Urothelium cell line (cell line): ENCODE measurements around the gene DHCR24.
"Not testable (repeated sequence)": the region's sequence is repeated elsewhere in the genome, so short reads cannot be mapped to it uniquely, and the experiment has no call there.

Source experiments
- DNase-seq: peaks from one replicate; pipeline ENCODE4 v3.0.0; 2011; ENCODE audit warnings: low spot score, mixed read lengths
- FAIRE-seq: peaks from 2 replicates; lab custom pipeline; 2011; peaks lifted over from hg19 to GRCh38; lab: Jason Lieb, UNC

DHCR24 gene, protein sequence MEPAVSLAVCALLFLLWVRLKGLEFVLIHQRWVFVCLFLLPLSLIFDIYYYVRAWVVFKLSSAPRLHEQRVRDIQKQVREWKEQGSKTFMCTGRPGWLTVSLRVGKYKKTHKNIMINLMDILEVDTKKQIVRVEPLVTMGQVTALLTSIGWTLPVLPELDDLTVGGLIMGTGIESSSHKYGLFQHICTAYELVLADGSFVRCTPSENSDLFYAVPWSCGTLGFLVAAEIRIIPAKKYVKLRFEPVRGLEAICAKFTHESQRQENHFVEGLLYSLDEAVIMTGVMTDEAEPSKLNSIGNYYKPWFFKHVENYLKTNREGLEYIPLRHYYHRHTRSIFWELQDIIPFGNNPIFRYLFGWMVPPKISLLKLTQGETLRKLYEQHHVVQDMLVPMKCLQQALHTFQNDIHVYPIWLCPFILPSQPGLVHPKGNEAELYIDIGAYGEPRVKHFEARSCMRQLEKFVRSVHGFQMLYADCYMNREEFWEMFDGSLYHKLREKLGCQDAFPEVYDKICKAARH

GRCh38 chr1:54886724-54887664 is at the start of gene DHCR24:
Gene DHCR24 (minus strand): TSS chr1:54887195. CDS start chr1:54887119, 76 bp downstream.
- FAIRE-seq = peak; percentile 65
- peak; percentile 100 for DNase-seq

DNA sequence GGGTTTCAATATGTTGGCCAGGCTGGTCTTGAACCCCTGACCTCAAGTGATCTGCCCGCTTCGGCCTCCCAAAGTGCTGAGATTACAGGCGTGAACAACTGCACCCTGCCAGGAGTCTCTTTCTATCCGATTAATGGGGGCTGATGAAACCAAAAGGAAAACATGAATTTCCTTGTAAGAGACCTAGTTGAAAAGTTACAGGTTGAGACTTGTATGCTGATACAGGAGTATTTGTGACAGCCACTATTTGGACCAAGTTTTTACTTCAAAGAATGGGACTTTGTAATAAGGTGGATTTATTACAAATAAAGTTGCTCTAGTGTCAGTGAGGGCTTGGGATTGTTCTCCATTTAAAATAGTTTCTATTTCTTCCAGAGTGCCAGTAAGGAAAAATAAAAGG is 49.8 kb upstream of the DHCR24 start:
- no peak for DNase-seq

GRCh38 chr1:54934869-54935268 is 47.9 kb upstream of the DHCR24 start:
- FAIRE-seq (no peak), DNase-seq (peak; percentile 33)

More for the DNA sequence above, 49.8 kb upstream of the DHCR24 start:
- FAIRE-seq = no peak

DNA sequence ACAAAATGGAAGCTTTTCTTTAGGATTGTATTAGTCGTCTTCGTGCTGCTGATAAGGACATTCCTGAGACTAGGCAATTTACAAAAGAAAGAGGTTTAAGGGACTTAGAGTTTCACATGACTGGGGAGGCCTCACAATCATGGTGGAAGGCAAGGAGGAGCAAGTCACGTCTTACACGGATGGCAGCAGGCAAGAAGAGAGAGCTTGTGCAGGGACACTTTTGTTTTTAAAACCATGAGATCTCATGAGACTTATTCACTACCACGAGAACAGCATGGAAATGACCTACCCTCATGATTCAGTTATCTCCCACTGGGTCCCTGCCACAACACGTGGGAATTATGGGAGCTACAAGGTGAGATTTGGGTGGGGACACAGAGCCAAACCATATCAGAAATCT is 47.1 kb upstream of the DHCR24 start:
- FAIRE-seq, DNase-seq: not testable (repeated sequence)

- no peak for DNase-seq
- FAIRE-seq = no peak
Measured at GRCh38 chr1:54931275-54931840, 44.4 kb upstream of the DHCR24 start.

DNA sequence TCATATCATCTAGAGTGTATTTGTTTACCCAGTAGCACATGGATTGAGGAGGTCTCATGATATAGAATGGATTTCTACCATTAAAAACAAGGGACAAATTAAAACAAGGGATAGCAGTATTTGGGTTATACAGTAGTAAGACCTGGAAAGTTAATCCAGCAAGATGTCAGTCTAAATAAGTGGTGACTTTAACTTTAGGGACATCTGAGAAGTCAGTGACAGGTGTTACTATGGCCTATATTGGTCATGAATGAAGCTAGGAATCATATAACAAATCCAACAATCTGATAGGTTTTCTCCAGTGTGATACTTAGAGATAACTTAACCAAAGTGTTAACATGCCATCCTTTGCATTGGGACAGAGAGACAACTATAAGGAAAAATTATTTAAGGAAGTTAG is 42.7 kb upstream of the DHCR24 start:
- DNase-seq (no peak), FAIRE-seq (no peak)

- FAIRE-seq = no peak
Measured at GRCh38 chr1:54928327-54928726, 41.3 kb upstream of the DHCR24 start.

GRCh38 chr1:54927472-54928240 is 40.7 kb upstream of the DHCR24 start:
- no peak for FAIRE-seq

More at GRCh38 chr1:54928327-54928726, 41.3 kb upstream of the DHCR24 start:
- no peak for DNase-seq

GRCh38 chr1:54926970-54927369 is 40.0 kb upstream of the DHCR24 start:
- no peak for DNase-seq
- no peak for FAIRE-seq

More at GRCh38 chr1:54927472-54928240, 40.7 kb upstream of the DHCR24 start:
- no peak for DNase-seq

DNA sequence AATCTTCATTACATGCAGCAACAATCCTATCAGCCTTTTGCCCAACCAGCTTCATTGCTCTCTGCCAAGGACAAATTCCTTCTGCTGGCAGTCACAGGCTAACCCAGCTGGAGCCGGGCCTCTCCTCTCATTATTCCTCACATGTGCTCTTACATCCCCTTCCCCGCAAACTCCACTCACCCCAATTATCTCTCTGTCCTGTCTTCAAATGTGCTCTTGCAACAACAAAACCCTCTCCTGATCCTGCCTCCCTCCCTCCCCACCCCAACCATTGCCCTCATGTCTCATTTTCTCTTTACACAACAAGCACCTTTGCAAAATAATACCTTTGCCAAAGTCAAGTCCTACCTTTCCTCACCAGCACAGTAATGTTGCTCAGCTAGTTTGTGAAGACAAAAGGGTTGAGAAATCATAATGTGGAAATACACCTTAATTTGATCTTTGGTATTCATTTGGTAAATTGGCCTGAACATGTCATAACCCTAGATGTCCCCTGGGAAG is 36.0 kb upstream of the DHCR24 start:
- no peak for DNase-seq
- no peak for FAIRE-seq

- FAIRE-seq (no peak), DNase-seq (no peak)
Measured at GRCh38 chr1:54922040-54922761, 35.2 kb upstream of the DHCR24 start.

DNA sequence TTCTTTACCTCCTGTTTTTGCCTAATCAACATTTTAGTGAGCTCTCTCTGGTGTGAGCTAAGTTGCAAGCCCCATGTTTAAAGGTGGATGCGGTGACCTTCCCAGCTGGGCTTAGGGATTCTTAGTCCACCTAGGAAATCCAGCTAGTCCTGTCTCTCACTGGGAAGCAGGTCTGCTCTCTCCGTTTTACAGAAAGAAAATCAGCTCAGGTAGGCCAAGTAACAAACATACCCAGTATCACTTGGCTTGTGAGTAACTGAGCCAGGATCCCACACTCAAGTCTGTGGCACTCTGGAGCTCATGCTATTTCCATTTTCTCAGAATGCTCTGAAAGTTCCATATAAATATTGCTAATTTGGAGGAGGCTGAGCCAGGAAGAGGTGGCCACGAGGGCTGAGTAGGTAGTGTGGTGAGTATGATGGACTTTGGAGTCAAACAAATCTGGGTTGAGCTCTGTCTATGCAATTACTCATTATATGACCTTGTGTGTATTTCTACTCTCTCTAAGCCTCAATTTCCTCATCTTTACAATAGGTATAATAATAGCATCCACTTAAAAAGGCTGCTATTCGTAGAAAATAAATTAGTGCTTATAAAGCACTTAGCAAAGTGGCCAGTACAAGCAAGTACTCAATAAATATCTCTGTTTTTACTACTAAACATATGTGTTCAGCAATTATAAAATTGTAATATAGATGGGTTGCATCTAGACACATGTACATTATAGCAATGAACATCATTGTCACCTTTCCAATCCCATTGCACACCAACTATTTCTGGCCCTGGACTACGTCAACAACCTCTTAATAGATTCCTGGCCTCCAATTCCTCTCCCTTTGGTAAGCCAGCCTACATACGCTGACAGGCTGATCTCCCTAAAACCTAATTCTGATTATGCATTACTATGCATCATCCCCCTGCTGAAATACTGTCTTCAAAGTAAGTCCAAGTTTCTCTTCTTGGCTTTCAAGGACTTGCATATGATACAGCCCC is 32.7 kb upstream of the DHCR24 start:
- DNase-seq = no peak
- FAIRE-seq = no peak

DNA sequence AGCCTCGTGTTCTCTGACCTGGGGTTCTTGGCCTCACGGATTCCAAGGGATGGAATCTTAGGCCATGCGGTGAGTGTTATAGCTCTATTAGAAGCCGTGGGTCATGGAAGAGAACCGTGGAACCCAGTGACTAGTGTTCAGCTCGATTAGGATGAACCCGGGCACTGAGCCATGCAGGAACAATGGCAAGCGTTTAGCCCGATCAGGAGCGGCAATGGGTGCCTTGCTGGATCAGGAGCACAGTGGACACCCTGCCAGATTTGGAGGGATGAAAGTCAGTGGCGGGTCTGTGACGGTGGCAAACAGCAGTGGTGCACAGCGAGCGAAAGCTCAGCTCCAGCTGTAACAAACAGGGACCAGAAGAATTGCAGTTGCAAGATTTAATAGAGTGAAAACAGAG is 24.1 kb upstream of the DHCR24 start:
- FAIRE-seq, DNase-seq: not testable (repeated sequence)

DNA sequence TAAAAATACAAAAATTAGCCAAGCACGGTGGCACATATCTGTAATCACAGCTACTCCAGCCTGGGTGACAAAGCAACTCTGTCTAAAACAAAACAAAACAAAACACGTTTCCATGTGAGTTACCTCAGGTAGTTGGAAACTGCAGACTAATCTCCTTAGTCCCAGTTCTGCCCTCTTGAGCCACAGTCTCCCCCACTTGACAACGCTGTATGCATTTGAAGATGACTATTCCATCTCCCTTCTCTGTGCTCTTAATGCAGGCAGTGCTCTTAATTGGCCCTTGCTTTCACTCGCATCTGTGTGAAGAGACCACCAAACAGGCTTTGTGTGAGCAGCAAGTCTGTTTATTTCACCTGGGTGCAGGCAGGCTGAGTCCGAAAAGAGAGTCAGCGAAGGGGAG is 19.6 kb upstream of the DHCR24 start:
- DNase-seq (no peak), FAIRE-seq (no peak)

DNA sequence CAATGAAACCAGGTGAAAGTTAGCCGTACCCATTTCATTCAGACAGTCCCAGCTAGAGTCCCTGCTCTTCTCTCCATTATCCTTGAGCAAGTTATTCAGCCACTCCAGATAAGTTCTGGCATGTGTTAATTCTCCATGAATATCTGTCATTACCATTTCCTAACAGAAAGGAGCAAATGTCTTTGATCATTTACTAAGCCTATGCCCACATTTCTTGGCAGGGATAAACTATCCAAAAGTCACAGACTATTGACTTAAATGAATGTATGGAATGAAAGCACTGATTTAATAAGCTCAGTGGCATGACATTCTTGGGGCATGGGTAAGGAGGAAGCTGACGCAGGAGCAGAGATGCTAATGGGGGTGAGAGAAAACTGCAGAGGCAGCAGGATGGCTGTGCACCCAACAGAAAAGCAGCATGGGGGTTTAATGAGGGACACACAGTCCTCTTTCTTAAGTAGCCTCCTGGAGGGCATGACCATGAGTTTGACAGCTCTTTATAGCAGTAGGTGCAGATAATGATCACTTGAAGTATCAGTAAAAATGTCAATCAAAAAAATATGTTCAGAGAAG is 17.6 kb upstream of the DHCR24 start:
- FAIRE-seq (no peak), DNase-seq (peak; percentile 46)

- no peak for FAIRE-seq
- no peak for DNase-seq
Measured at GRCh38 chr1:54894271-54894670, 7.3 kb upstream of the DHCR24 start.

- DNase-seq (no peak), FAIRE-seq (no peak)
Measured at GRCh38 chr1:54892586-54892985, 5.6 kb upstream of the DHCR24 start.
